ENCODE data around the gene CEMIP.

DNA sequence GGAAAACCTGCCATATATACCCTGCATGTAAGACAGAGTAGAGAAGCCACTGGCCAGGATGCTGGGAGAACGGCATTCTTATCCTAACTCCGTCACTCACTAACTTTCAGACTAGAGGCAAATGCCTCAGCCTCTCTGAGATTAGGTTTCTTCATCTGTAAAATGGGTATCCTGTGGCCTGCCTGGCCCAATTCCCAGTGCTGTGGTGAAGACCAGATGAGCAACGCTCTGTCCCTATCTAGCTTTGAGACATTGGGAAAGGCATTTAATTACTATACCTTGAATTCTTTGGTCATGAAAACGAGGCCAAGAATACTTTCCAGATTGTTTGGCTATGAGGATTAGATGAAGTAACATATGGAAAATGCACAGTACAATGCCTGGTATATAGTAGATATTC lies 35.9 kb downstream of the CEMIP start:
- TF ChIP-seq BACH1 (IDR thresholded peaks at IDR 0.05; ENCODE audit: low read length), result no peak
- TF ChIP-seq, protein P1, sequence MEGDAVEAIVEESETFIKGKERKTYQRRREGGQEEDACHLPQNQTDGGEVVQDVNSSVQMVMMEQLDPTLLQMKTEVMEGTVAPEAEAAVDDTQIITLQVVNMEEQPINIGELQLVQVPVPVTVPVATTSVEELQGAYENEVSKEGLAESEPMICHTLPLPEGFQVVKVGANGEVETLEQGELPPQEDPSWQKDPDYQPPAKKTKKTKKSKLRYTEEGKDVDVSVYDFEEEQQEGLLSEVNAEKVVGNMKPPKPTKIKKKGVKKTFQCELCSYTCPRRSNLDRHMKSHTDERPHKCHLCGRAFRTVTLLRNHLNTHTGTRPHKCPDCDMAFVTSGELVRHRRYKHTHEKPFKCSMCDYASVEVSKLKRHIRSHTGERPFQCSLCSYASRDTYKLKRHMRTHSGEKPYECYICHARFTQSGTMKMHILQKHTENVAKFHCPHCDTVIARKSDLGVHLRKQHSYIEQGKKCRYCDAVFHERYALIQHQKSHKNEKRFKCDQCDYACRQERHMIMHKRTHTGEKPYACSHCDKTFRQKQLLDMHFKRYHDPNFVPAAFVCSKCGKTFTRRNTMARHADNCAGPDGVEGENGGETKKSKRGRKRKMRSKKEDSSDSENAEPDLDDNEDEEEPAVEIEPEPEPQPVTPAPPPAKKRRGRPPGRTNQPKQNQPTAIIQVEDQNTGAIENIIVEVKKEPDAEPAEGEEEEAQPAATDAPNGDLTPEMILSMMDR (IDR thresholded peaks at IDR 0.05; ENCODE audit: control extremely low read depth in 1 of 3, insufficient read depth in 1 of 3, low read depth in 1 of 3, low read length in 3 of 3), result no peak
- TF ChIP-seq CHD2 (IDR thresholded peaks at IDR 0.05; ENCODE audit: low read length), result no peak
- TF ChIP-seq EZH2 (IDR thresholded peaks at IDR 0.05; ENCODE audit: low read depth, low read length, severe bottlenecking), result no peak
- TF ChIP-seq POLR2A (IDR thresholded peaks at IDR 0.05; ENCODE audit: control extremely low read depth in 1 of 2, low read depth in 2 of 2, low read length in 2 of 2), result no peak
- TF ChIP-seq NANOG (IDR thresholded peaks at IDR 0.05; ENCODE audit: insufficient read depth, low read depth, low read length, poor library complexity, severe bottlenecking), result no peak
- TF ChIP-seq POLR2AphosphoS5 (IDR thresholded peaks at IDR 0.05; ENCODE audit: low read depth, low read length), result no peak
- TF ChIP-seq JUN (IDR thresholded peaks at IDR 0.05; ENCODE audit: low read depth, low read length), result no peak
- TF ChIP-seq, protein P2, sequence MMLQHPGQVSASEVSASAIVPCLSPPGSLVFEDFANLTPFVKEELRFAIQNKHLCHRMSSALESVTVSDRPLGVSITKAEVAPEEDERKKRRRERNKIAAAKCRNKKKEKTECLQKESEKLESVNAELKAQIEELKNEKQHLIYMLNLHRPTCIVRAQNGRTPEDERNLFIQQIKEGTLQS (IDR thresholded peaks at IDR 0.05; ENCODE audit: insufficient read depth, low read depth, low read length), result no peak
